Nephron (organoid): ENCODE results near the gene DUSP19.

ENCODE experiments used
- H3K27ac Mint-ChIP-seq, 3 experiments: 2 replicates each; pipeline ENCODE4 v1.8.0; 2020; ENCODE audit warnings: mixed read lengths in 3 of 3, mild to moderate bottlenecking in 2 of 3, moderate library complexity in 1 of 3
- H3K27me3 Mint-ChIP-seq: 2 replicates; pipeline ENCODE4 v1.8.0; 2021; ENCODE audit warnings: low read depth, mild to moderate bottlenecking, moderate library complexity, mixed read lengths
- H3K36me3 Mint-ChIP-seq: 2 replicates; pipeline ENCODE4 v1.8.0; 2020; ENCODE audit warnings: low read depth, mixed read lengths
- H3K4me1 Mint-ChIP-seq: 2 replicates; pipeline ENCODE4 v1.8.0; 2020; ENCODE audit warnings: mixed read lengths
- H3K4me3 Mint-ChIP-seq, 3 experiments: 2 replicates each; pipeline ENCODE4 v1.8.0; 2020; ENCODE audit warnings: mild to moderate bottlenecking in 3 of 3, mixed read lengths in 3 of 3, moderate library complexity in 2 of 3
- H3K9me3 Mint-ChIP-seq: 2 replicates; pipeline ENCODE4 v1.8.0; 2020; ENCODE audit warnings: mixed read lengths
- CTCF ChIP-seq, 3 experiments: fragments of 200-600 bp; sonication (generic); IDR thresholded peaks; one replicate each; pipeline ENCODE4 v1.5.0; 2021; ENCODE audit warnings: antibody characterized with exemption in 3 of 3; ENCODE audit not compliant: unreplicated experiment in 3 of 3

DUSP19 gene

GRCh38 chr2:183078464-183079138, at the start of gene DUSP19:
DUSP19 (plus strand) TSS chr2:183078747; CDS start chr2:183078934, 187 bp downstream.
- H3K4me1 Mint-ChIP-seq = peaks cover 5% of the 10 kb centered on the region
- H3K4me3 Mint-ChIP-seq = peak within 1 kb of the TSS; percentile 90 to 97 (median 92)
- H3K9me3 Mint-ChIP-seq = no peaks in the 10 kb centered on the region
- no peaks in the 10 kb centered on the region for H3K36me3 Mint-ChIP-seq
- no peak for TF ChIP-seq CTCF (IDR thresholded peaks at IDR 0.05; ENCODE audit: unreplicated experiment in 3 of 3)
- peak within 1 kb of the TSS; percentile 94 to 97 (median 95) for H3K27ac Mint-ChIP-seq
- no peaks in the 10 kb centered on the region for H3K27me3 Mint-ChIP-seq

- Mint-ChIP-seq H3K27me3 (no peaks in the 10 kb centered on the region), H3K4me3 (no peak overlapping the region), H3K4me1 (peaks cover 60% of the 10 kb centered on the region), H3K36me3 (no peaks in the 10 kb centered on the region), H3K9me3 (no peaks in the 10 kb centered on the region), H3K27ac (peak overlapping the region in 2 of 3 experiments; percentile 18 to 35)
- TF ChIP-seq CTCF (IDR thresholded peaks at IDR 0.05; ENCODE audit: unreplicated experiment in 3 of 3) = no peak
Measured at GRCh38 chr2:183029219-183029618, 49.3 kb upstream of the DUSP19 start.

- no peaks in the 10 kb centered on the region for H3K36me3 Mint-ChIP-seq
- H3K27me3 Mint-ChIP-seq = no peaks in the 10 kb centered on the region
- H3K4me1 Mint-ChIP-seq = peaks cover 73% of the 10 kb centered on the region
- H3K9me3 Mint-ChIP-seq = no peaks in the 10 kb centered on the region
- TF ChIP-seq CTCF (IDR thresholded peaks at IDR 0.05; ENCODE audit: unreplicated experiment in 3 of 3) = no peak
- peak overlapping the region; percentile 23 to 84 (median 60) for H3K27ac Mint-ChIP-seq
- no peak overlapping the region for H3K4me3 Mint-ChIP-seq
Measured at GRCh38 chr2:183031911-183032794, 46.4 kb upstream of the DUSP19 start.

GRCh38 chr2:183033951-183034350, 44.6 kb upstream of the DUSP19 start:
- Mint-ChIP-seq H3K27ac (peak overlapping the region in 1 of 3 experiments; percentile 87), H3K4me1 (peaks cover 77% of the 10 kb centered on the region), H3K4me3 (peak overlapping the region in 1 of 3 experiments; percentile 52), H3K9me3 (no peaks in the 10 kb centered on the region), H3K27me3 (no peaks in the 10 kb centered on the region), H3K36me3 (no peaks in the 10 kb centered on the region)
- no peak for TF ChIP-seq CTCF (IDR thresholded peaks at IDR 0.05; ENCODE audit: unreplicated experiment in 3 of 3)

GRCh38 chr2:183034806-183035205, 43.7 kb upstream of the DUSP19 start:
- TF ChIP-seq CTCF (IDR thresholded peaks at IDR 0.05; ENCODE audit: unreplicated experiment in 3 of 3) = no peak
- Mint-ChIP-seq H3K27ac (peak overlapping the region in 1 of 3 experiments; percentile 87), H3K4me3 (peak overlapping the region in 1 of 3 experiments; percentile 9), H3K27me3 (peaks cover 4% of the 10 kb centered on the region), H3K9me3 (no peaks in the 10 kb centered on the region), H3K4me1 (peaks cover 71% of the 10 kb centered on the region), H3K36me3 (no peaks in the 10 kb centered on the region)
